ENCODE results near the gene PLEKHD1. TPM values are rescaled to one million over a fixed set of nuclear protein-coding genes. Genes with fewer than 3 reads are reported as not detected.
"Not testable (repeated sequence)": the region's sequence is repeated elsewhere in the genome, so short reads cannot be mapped to it uniquely, and the experiment has no call there.

The PLEKHD1 gene
- total RNA-seq (2014; rRNA removed; shearing (Covaris generic)), result not detected in 2 replicates

- no peak for DNase-seq (ENCODE audit: low read depth)
Observed at GRCh38 chr14:69484444-69485314, at the start of gene PLEKHD1. Gene PLEKHD1, plus strand, starts transcription at chr14:69484728. Its CDS starts 238 bp downstream, at chr14:69484966.

GRCh38 chr14:69439521-69440270 lies 44.8 kb upstream of the PLEKHD1 start:
- no peak for DNase-seq (ENCODE audit: low read depth)

- DNase-seq (ENCODE audit: low read depth), result no peak
Observed at GRCh38 chr14:69441948-69442347, 42.6 kb upstream of the PLEKHD1 start.

- no peak for DNase-seq (ENCODE audit: low read depth)
Observed at GRCh38 chr14:69443296-69443805, 41.2 kb upstream of the PLEKHD1 start.

GRCh38 chr14:69449216-69449615 lies 35.3 kb upstream of the PLEKHD1 start:
- no peak for DNase-seq (ENCODE audit: low read depth)

GRCh38 chr14:69451941-69452340 lies 32.6 kb upstream of the PLEKHD1 start:
- no peak for DNase-seq (ENCODE audit: low read depth)

- no peak for DNase-seq (ENCODE audit: low read depth)
Observed at GRCh38 chr14:69458350-69458749, 26.2 kb upstream of the PLEKHD1 start.

GRCh38 chr14:69459122-69459521 lies 25.4 kb upstream of the PLEKHD1 start:
- DNase-seq (ENCODE audit: low read depth), result no peak

DNA sequence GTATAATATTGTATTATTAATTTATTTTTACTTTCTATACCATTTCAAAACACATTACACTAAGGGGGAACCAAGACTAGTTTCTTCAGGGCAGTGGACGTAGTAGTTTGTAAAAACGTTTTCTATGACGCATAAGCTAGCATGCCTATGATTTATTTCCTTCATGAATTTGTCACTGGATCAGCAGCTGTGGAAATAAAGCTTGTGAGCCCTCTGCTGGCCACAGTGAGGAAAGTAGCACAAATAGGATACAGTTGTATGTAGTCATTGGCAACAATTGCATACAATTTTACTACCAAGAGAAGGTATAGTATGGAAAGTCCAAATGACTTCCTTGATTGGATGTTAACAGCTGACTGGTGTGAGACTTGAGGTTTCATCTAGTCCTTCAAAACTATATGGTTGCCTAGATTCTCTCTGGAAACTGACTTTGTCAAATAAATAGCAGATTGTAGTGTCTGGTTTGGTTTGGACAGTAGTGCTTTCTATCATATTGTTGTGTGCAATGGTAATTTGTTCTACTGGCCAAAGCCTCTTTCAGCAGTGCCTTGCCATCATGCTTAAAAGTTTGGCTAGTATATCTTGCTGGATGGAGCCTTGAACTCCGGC lies 24.3 kb upstream of the PLEKHD1 start:
- peak; percentile 75 for DNase-seq (ENCODE audit: low read depth)

DNA sequence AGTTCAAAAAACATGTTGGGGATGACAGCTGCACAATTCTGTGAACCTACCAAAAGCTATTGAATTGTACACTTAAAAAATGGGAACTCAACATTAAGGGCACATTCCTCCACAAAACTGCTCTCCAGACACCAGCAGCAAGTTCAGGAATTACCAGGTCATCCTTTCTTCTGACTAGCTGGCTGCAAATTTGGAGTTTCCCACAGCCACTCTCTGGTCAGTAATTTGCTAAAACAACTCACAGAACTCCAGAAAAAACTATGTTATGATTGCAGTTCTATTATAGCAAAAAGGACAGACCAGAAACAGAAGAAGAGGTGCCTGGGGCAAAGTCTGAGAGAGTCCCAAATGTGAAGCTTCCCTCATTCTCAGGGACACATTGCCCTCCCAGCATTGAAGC lies 20.1 kb upstream of the PLEKHD1 start:
- no peak for DNase-seq (ENCODE audit: low read depth)

- DNase-seq (ENCODE audit: low read depth), result peak; percentile 66
Observed at GRCh38 chr14:69464829-69465228, 19.7 kb upstream of the PLEKHD1 start.

GRCh38 chr14:69468949-69469348 lies 15.6 kb upstream of the PLEKHD1 start:
- DNase-seq (ENCODE audit: low read depth), result no peak

GRCh38 chr14:69471436-69471835 lies 13.1 kb upstream of the PLEKHD1 start:
- DNase-seq (ENCODE audit: low read depth), result no peak

- no peak for DNase-seq (ENCODE audit: low read depth)
Observed at GRCh38 chr14:69471916-69472315, 12.6 kb upstream of the PLEKHD1 start.

- DNase-seq (ENCODE audit: low read depth), result no peak
Observed at GRCh38 chr14:69473260-69473659, 11.3 kb upstream of the PLEKHD1 start.

- DNase-seq (ENCODE audit: low read depth), result no peak
Observed at GRCh38 chr14:69473946-69474345, 10.6 kb upstream of the PLEKHD1 start.

DNA sequence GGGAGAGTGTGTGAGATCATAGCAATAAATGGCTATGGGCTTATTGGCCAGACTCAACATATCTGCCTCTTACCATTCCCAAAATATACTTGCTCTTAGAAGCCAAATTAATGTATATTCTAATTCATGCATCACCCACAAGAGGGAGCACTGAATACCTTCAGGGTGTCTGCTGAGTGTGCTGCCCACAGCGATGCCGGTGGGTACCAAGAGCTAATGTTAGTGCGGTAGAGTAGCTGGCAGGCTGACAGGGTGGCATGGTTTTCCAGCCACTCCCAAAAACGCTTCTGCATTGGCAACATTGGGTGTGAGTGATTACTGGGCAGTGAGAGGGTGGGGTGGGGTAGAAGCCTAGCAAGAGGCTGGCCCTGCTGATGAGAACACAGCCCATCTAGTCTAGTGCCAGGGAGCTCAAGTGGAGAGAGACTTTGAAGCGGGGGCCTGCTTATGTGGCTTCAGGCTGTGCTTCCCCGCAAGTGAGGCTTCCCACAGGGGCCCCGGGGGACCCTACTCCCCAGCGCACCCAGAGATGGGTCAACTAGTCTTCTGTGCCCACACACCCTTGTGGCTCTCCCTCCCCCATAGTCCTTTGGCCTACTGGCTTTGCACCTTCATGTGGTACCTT lies 9.2 kb upstream of the PLEKHD1 start:
- DNase-seq (ENCODE audit: low read depth), result peak; percentile 35

GRCh38 chr14:69476824-69477450 lies 7.6 kb upstream of the PLEKHD1 start:
- not testable (repeated sequence) for DNase-seq (ENCODE audit: low read depth)

GRCh38 chr14:69478055-69478454 lies 6.5 kb upstream of the PLEKHD1 start:
- DNase-seq (ENCODE audit: low read depth), result not testable (repeated sequence)

GRCh38 chr14:69479696-69480095 lies 4.8 kb upstream of the PLEKHD1 start:
- no peak for DNase-seq (ENCODE audit: low read depth)

GRCh38 chr14:69480136-69480535 lies 4.4 kb upstream of the PLEKHD1 start:
- DNase-seq (ENCODE audit: low read depth), result no peak

All from RPMI7951 (cell line).